ENCODE data around the gene SUGCT.

DNA sequence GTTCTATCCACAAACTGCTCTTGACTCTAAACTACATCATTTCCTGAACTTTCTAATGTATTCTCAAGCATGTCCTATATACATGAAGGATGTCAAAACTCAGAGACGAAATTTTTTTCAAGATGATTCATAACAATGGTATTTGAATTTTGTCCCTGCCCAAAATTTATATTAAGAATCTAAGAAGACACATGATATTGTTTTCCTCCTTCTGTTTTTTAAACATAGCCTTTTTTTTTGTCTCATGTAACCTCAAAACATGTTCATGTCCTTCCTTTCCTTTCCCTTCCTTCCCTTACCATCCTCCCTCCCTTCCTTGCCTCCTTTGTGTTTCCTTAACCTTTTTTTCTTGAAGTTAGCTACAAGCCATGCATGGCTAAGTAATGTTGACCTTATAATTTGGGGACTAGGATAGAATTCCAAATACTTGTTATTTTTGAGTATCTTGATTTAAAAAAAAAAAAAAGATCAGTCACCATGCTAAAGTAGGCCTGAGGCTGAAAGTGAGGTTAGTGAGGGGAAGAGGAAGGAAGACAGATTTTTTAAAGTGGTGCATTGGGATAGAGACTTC is 163.0 kb downstream of the SUGCT start:
- TF ChIP-seq POLR2A (IDR thresholded peaks at IDR 0.05), result no peak
- TF ChIP-seq, protein P1, sequence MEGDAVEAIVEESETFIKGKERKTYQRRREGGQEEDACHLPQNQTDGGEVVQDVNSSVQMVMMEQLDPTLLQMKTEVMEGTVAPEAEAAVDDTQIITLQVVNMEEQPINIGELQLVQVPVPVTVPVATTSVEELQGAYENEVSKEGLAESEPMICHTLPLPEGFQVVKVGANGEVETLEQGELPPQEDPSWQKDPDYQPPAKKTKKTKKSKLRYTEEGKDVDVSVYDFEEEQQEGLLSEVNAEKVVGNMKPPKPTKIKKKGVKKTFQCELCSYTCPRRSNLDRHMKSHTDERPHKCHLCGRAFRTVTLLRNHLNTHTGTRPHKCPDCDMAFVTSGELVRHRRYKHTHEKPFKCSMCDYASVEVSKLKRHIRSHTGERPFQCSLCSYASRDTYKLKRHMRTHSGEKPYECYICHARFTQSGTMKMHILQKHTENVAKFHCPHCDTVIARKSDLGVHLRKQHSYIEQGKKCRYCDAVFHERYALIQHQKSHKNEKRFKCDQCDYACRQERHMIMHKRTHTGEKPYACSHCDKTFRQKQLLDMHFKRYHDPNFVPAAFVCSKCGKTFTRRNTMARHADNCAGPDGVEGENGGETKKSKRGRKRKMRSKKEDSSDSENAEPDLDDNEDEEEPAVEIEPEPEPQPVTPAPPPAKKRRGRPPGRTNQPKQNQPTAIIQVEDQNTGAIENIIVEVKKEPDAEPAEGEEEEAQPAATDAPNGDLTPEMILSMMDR (IDR thresholded peaks at IDR 0.05), result no peak
